Uterus (tissue), 4 donors: ENCODE results near the gene TTLL7. TPM values are rescaled to one million over a fixed set of nuclear protein-coding genes. Genes with fewer than 3 reads are reported as not detected.
"Not testable (repeated sequence)": the region's sequence is repeated elsewhere in the genome, so short reads cannot be mapped to it uniquely, and the experiment has no call there.

Source experiments
- DNase-seq, 2 donors: peaks; one replicate each; pipeline ENCODE4 v3.0.0-alpha.2; 2019 to 2020
- H3K27ac ChIP-seq, 2 donors: fragments of 200-600 bp; sonication (generic); 1 replicate in 1 of 2; 2 replicates in 1 of 2; pipeline ENCODE4 v1.5.1; 2016 to 2018
- H3K27me3 ChIP-seq, 2 donors: fragments of 200-600 bp; sonication (generic); one replicate each; pipeline ENCODE4 v1.5.1; 2018 to 2019; ENCODE audit warnings: control low read depth in 1 of 2
- H3K36me3 ChIP-seq, 2 donors: fragments of 200-600 bp; sonication (generic); one replicate each; pipeline ENCODE4 v1.5.1; 2019; ENCODE audit warnings: control low read depth in 1 of 2
- H3K4me1 ChIP-seq, 2 donors: fragments of 200-600 bp; sonication (generic); one replicate each; pipeline ENCODE4 v1.5.1; 2018 to 2019; ENCODE audit warnings: control low read depth in 1 of 2
- H3K4me3 ChIP-seq, 2 donors: fragments of 200-600 bp; sonication (generic); 1 replicate in 1 of 2; 2 replicates in 1 of 2; pipeline ENCODE4 v1.5.1; 2018 to 2019; ENCODE audit warnings: mild to moderate bottlenecking in 1 of 2
- H3K9me3 ChIP-seq, 2 donors: fragments of 200-600 bp; sonication (generic); one replicate each; pipeline ENCODE4 v1.5.1; 2019; ENCODE audit warnings: control low read depth in 1 of 2
- POLR2A ChIP-seq, 2 donors: fragments of 450-650 bp; IDR thresholded peaks; one replicate each; pipeline ENCODE4 v1.6.1; 2016; ENCODE audit warnings: antibody characterized with exemption in 2 of 2, mild to moderate bottlenecking in 1 of 2, moderate library complexity in 1 of 2
- intact Hi-C: fragments of 100-400 bp; cut with DNase I; formaldehyde crosslinking; loops from one replicate; pipeline ENCODE4 v1.15.1; 2023; ENCODE audit warnings: low total_unique reads
- total RNA-seq, 4 donors: library from RNA; depleted of rRNA in 3 of 4; stranded (reverse); fragments of >200 nt in 3 of 4; gene quantifications; one replicate each; pipeline versions ENCODE4 v1.1.0 to v1.2.4, GENCODE V29; 2014 to 2023
- TF ChIP-seq, protein P1 (sequence below), 4 experiments: fragments of 200-600 bp in 2 of 4; fragments of 450-650 bp in 2 of 4; sonication (generic) in 2 of 4; IDR thresholded peaks; one replicate each; pipeline ENCODE4 v1.5.1; 2016 to 2019; ENCODE audit warnings: antibody characterized with exemption in 4 of 4, mild to moderate bottlenecking in 2 of 4, moderate library complexity in 1 of 4
- donor health status: DM: yes; HTN: yes; CAD: no.

The TTLL7 gene
- total RNA-seq, 4 donors from 2014 or later = 16.2 to 61.0 (median 34.1) TPM

DNA sequence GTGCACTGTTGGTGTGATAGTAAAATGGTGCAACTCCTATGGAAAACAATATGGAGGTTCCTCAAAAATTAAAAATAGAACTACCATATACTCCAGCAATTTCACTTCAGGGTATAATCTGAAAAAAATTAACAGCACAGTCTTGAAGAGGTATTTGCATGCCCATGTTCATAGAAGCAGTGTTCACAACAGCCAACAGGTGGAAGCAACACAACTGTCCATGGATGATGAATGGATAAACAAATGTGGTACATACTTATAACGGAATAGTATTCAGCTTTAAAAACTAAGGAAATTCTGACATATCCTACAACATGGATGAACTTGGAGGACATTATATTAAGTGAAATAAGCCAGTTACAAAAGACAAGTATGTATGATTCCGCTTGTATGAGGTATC lies 8.2 kb downstream of the TTLL7 start:
- Histone ChIP-seq H3K36me3 (no peaks in the 10 kb centered on the region), H3K9me3 (no peaks in the 10 kb centered on the region), H3K4me3 (no peak overlapping the region), H3K4me1 (no peaks in the 10 kb centered on the region), H3K27me3 (no peaks in the 10 kb centered on the region), H3K27ac (no peak overlapping the region)
- TF ChIP-seq, protein P1, sequence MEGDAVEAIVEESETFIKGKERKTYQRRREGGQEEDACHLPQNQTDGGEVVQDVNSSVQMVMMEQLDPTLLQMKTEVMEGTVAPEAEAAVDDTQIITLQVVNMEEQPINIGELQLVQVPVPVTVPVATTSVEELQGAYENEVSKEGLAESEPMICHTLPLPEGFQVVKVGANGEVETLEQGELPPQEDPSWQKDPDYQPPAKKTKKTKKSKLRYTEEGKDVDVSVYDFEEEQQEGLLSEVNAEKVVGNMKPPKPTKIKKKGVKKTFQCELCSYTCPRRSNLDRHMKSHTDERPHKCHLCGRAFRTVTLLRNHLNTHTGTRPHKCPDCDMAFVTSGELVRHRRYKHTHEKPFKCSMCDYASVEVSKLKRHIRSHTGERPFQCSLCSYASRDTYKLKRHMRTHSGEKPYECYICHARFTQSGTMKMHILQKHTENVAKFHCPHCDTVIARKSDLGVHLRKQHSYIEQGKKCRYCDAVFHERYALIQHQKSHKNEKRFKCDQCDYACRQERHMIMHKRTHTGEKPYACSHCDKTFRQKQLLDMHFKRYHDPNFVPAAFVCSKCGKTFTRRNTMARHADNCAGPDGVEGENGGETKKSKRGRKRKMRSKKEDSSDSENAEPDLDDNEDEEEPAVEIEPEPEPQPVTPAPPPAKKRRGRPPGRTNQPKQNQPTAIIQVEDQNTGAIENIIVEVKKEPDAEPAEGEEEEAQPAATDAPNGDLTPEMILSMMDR (IDR thresholded peaks at IDR 0.05) = no peak
- TF ChIP-seq POLR2A (IDR thresholded peaks at IDR 0.05) = no peak
- no peak for DNase-seq
- intact Hi-C loops = no loop called here

- DNase-seq = no peak
- no peaks in the 10 kb centered on the region for H3K27me3 ChIP-seq
Observed at GRCh38 chr1:83985048-83985447, 13.9 kb downstream of the TTLL7 start.

DNA sequence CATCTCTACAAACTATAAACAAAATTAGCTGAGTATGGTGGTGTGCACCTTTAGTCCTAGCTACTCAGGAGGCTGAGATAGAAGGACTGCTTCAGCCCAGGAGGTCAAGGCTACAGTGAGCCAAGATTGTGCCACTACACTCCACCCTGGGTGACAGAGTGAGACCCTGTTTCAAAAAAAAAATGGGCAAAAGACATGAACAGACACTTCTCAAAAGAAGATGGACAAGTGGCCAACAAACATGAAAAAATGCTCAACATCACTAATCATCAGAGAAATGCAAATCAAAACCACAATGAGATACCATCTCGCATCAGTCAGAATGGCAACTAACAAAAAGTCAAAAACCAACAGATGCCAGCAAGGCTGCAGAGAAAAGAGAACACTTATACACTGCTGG lies 15.0 kb downstream of the TTLL7 start:
- intact Hi-C loops = not testable (repeated sequence)

More at GRCh38 chr1:83985048-83985447, 13.9 kb downstream of the TTLL7 start:
- no peaks in the 10 kb centered on the region for H3K9me3 ChIP-seq
- H3K4me1 ChIP-seq = no peaks in the 10 kb centered on the region
- intact Hi-C loops = no loop called here
- no peak overlapping the region for H3K27ac ChIP-seq
- no peak overlapping the region for H3K4me3 ChIP-seq
- no peaks in the 10 kb centered on the region for H3K36me3 ChIP-seq
- no peak for TF ChIP-seq POLR2A (IDR thresholded peaks at IDR 0.05)
- TF ChIP-seq, protein P1 (IDR thresholded peaks at IDR 0.05) = no peak

GRCh38 chr1:83978056-83978455 lies 20.9 kb downstream of the TTLL7 start:
- Histone ChIP-seq H3K27ac (no peak overlapping the region), H3K4me1 (no peaks in the 10 kb centered on the region), H3K36me3 (no peaks in the 10 kb centered on the region), H3K4me3 (no peak overlapping the region), H3K27me3 (no peaks in the 10 kb centered on the region), H3K9me3 (no peaks in the 10 kb centered on the region)
- intact Hi-C loops = no loop called here
- TF ChIP-seq POLR2A (IDR thresholded peaks at IDR 0.05) = no peak
- TF ChIP-seq, protein P1 (IDR thresholded peaks at IDR 0.05) = no peak
- no peak for DNase-seq

More for the DNA sequence above, 15.0 kb downstream of the TTLL7 start:
- not testable (repeated sequence) for H3K9me3 ChIP-seq, H3K4me1 ChIP-seq, H3K4me3 ChIP-seq, H3K27me3 ChIP-seq, H3K27ac ChIP-seq, H3K36me3 ChIP-seq, DNase-seq

- DNase-seq = no peak
- intact Hi-C loops = no loop called here
- H3K9me3 ChIP-seq = no peaks in the 10 kb centered on the region
- no peak overlapping the region for H3K4me3 ChIP-seq
- TF ChIP-seq, protein P1 (IDR thresholded peaks at IDR 0.05) = no peak
- no peak for TF ChIP-seq POLR2A (IDR thresholded peaks at IDR 0.05)
- no peaks in the 10 kb centered on the region for H3K36me3 ChIP-seq
- H3K27ac ChIP-seq = no peak overlapping the region
- H3K27me3 ChIP-seq = no peaks in the 10 kb centered on the region
- H3K4me1 ChIP-seq = no peaks in the 10 kb centered on the region
Observed at GRCh38 chr1:83976920-83977319, 22.0 kb downstream of the TTLL7 start.

- Histone ChIP-seq H3K4me3 (no peak overlapping the region), H3K27ac (no peak overlapping the region), H3K36me3 (no peaks in the 10 kb centered on the region), H3K9me3 (no peaks in the 10 kb centered on the region), H3K4me1 (no peaks in the 10 kb centered on the region), H3K27me3 (no peaks in the 10 kb centered on the region)
- DNase-seq = no peak
- no peak for TF ChIP-seq POLR2A (IDR thresholded peaks at IDR 0.05)
- TF ChIP-seq, protein P1 (IDR thresholded peaks at IDR 0.05) = no peak
- intact Hi-C loops = no loop called here
Observed at GRCh38 chr1:83970802-83971201, 28.1 kb downstream of the TTLL7 start.
